HepG2 (cell line): ENCODE measurements around the gene RPS2. TPM values are rescaled to one million over a fixed set of nuclear protein-coding genes. Genes with fewer than 3 reads are reported as not detected.

Experiments used
- AGO2 ChIP-seq: fragments of 200-400 bp; formaldehyde crosslinking; optimal IDR thresholded peaks from 2 replicates; pipeline ENCODE3; 2017; ENCODE audit warnings: mild to moderate bottlenecking, low read depth, low read length, moderate library complexity
- ATF2 ChIP-seq: sonication (generic); formaldehyde crosslinking; IDR thresholded peaks from 2 replicates; pipeline ENCODE4 v1.4.0; 2020; ENCODE audit warnings: missing genetic modification reagents
- HIC2 ChIP-seq: sonication (generic); formaldehyde crosslinking; IDR thresholded peaks from 2 replicates; pipeline ENCODE4 v1.9.0; 2022; ENCODE audit warnings: low read depth, missing genetic modification reagents
- HMGXB4 ChIP-seq, 2 experiments: sonication (generic) in 1 of 2; formaldehyde crosslinking in 1 of 2; IDR thresholded peaks; 2 replicates each; pipeline versions ENCODE4 v1.4.0 to v1.6.1; 2018 to 2020; ENCODE audit warnings: missing genetic modification reagents in 2 of 2, borderline replicate concordance in 1 of 2, low read depth in 1 of 2, mild to moderate bottlenecking in 1 of 2, missing biosample characterization in 1 of 2
- IKZF5 ChIP-seq: IDR thresholded peaks from 2 replicates; pipeline ENCODE4 v1.6.1; 2018; ENCODE audit warnings: missing genetic modification reagents, mild to moderate bottlenecking, missing compliant biosample characterization
- KDM2A ChIP-seq: sonication (generic); formaldehyde crosslinking; IDR thresholded peaks from 2 replicates; pipeline ENCODE4 v1.4.0; 2020; ENCODE audit warnings: low read depth, missing genetic modification reagents, borderline replicate concordance
- KDM4B ChIP-seq: sonication (generic); formaldehyde crosslinking; IDR thresholded peaks from 2 replicates; pipeline ENCODE4 v1.4.0; 2020; ENCODE audit warnings: missing genetic modification reagents
- MBNL3 ChIP-seq: fragments of 250-450 bp; sonication (Bioruptor Pico); conservative IDR thresholded peaks from 2 replicates; pipeline ENCODE4 v1.8.0; 2022; ENCODE audit warnings: mild to moderate bottlenecking, inconsistent platforms
- NFIC ChIP-seq: IDR thresholded peaks from 2 replicates; pipeline ENCODE4 v1.6.1; 2012; ENCODE audit warnings: mild to moderate bottlenecking, low read length, inconsistent platforms
- NR1H2 ChIP-seq: sonication (generic); formaldehyde crosslinking; IDR thresholded peaks from 2 replicates; pipeline ENCODE4 v1.8.1; 2022; ENCODE audit warnings: low read depth, missing genetic modification reagents, borderline replicate concordance
- PRPF4 ChIP-seq: fragments of 200-400 bp; formaldehyde crosslinking; IDR thresholded peaks from 2 replicates; pipeline ENCODE4 v1.6.1; 2016; ENCODE audit warnings: low read length, low read depth; ENCODE audit not compliant: poor library complexity, severe bottlenecking
- SAP130 ChIP-seq: IDR thresholded peaks from 2 replicates; pipeline ENCODE4 v1.6.1; 2016; ENCODE audit warnings: low read depth
- SOX5 ChIP-seq: IDR thresholded peaks from 2 replicates; pipeline ENCODE4 v1.6.1; 2016; ENCODE audit warnings: borderline replicate concordance
- SP1 ChIP-seq, 2 experiments: fragments of 450-650 bp in 1 of 2; sonication (generic) in 1 of 2; formaldehyde crosslinking in 1 of 2; IDR thresholded peaks; 2 replicates each; pipeline versions ENCODE4 v1.4.0 to v1.6.1; 2016 to 2020; ENCODE audit warnings: missing genetic modification reagents in 1 of 2
- TEAD2 ChIP-seq: sonication (generic); formaldehyde crosslinking; IDR thresholded peaks from 2 replicates; pipeline ENCODE4 v1.9.0; 2021; ENCODE audit warnings: missing genetic modification reagents
- TIGD3 ChIP-seq: sonication (generic); formaldehyde crosslinking; IDR thresholded peaks from 2 replicates; pipeline ENCODE4 v1.5.1; 2020; ENCODE audit warnings: mild to moderate bottlenecking, missing genetic modification reagents, borderline replicate concordance
- ZNF546 ChIP-seq: sonication (generic); formaldehyde crosslinking; conservative IDR thresholded peaks from 2 replicates; pipeline ENCODE4 v1.8.1; 2023; ENCODE audit warnings: mild to moderate bottlenecking, missing genetic modification reagents
- ZNF781 ChIP-seq: sonication (generic); formaldehyde crosslinking; IDR thresholded peaks from 2 replicates; pipeline ENCODE4 v1.5.1; 2020; ENCODE audit warnings: borderline replicate concordance, mild to moderate bottlenecking, missing genetic modification reagents; ENCODE audit errors: not compliant biosample characterization
- ZNF879 ChIP-seq: sonication (generic); formaldehyde crosslinking; IDR thresholded peaks from 2 replicates; pipeline ENCODE4 v1.8.1; 2023; ENCODE audit warnings: missing genetic modification reagents
- polyA plus RNA-seq, 8 experiments: library from polyadenylated mRNA; depleted of rRNA in 3 of 8; stranded (reverse) in 7 of 8; unstranded in 1 of 8; fragments of >200 nt; fragmentation: Illumina TruSeq in 4 of 8; extraction: Trizol in 4 of 8; gene quantifications; 2 replicates each; pipeline versions ENCODE4 v1.2.1 to v1.2.3, GENCODE V29; 2011 to 2016; ENCODE audit warnings: low read depth in 4 of 8, missing spikeins in 1 of 8, mixed read lengths in 1 of 8; ENCODE audit not compliant: insufficient read depth in 1 of 8
- total RNA-seq, 5 experiments: library from RNA; depleted of rRNA; stranded (reverse); fragments of >200 nt; fragmentation: Illumina TruSeq; extraction: Trizol; gene quantifications; 2 replicates each; pipeline ENCODE4 v1.2.3, GENCODE V29; 2016; ENCODE audit warnings: low read depth in 1 of 5

RPS2 gene
- total and polyA plus RNA-seq, 2 of the 13 experiments (the other 11 are each of a cell fraction or from before 2014, with no cell fraction given) = 1,908 to 4,514 TPM

- TF ChIP-seq SAP130 = peak; percentile 43; the same call in 1 of the 2 replicates
- no peak for TF ChIP-seq KDM4B
- TF ChIP-seq SOX5 (CRISPR knock-in tag) = no peak
- no peak for TF ChIP-seq ZNF781 (CRISPR knock-in tag)
- no peak for TF ChIP-seq NFIC
- TF ChIP-seq ZNF879 (CRISPR knock-in tag) = no peak
- peak; percentile 74 for TF ChIP-seq KDM2A (CRISPR knock-in tag)
- no peak for TF ChIP-seq TIGD3 (CRISPR knock-in tag)
- no peak for TF ChIP-seq PRPF4
- TF ChIP-seq HIC2 (CRISPR knock-in tag) = peak; percentile 83
- TF ChIP-seq ZNF546 = no peak
- no peak for TF ChIP-seq TEAD2
- TF ChIP-seq AGO2 = peak; percentile 65
- TF ChIP-seq MBNL3 (CRISPR knock-in tag) = no peak
- no peak for TF ChIP-seq IKZF5 (CRISPR knock-in tag)
- no peak for TF ChIP-seq SP1 (IDR thresholded peaks at IDR 0.05)
- no peak for TF ChIP-seq SP1 (CRISPR knock-in tag; IDR thresholded peaks at IDR 0.05)
- TF ChIP-seq HMGXB4 (CRISPR knock-in tag; IDR thresholded peaks at IDR 0.05; ENCODE audit: borderline replicate concordance in 1 of 2, low read depth in 1 of 2) = no peak
- TF ChIP-seq NR1H2 (CRISPR knock-in tag) = no peak
- TF ChIP-seq ATF2 (CRISPR knock-in tag) = no peak
Observed at GRCh38 chr16:1933097-1933661, 31.4 kb downstream of the RPS2 start (continued).
